ENCODE measurements around the gene GRK3.

Gene GRK3

DNA sequence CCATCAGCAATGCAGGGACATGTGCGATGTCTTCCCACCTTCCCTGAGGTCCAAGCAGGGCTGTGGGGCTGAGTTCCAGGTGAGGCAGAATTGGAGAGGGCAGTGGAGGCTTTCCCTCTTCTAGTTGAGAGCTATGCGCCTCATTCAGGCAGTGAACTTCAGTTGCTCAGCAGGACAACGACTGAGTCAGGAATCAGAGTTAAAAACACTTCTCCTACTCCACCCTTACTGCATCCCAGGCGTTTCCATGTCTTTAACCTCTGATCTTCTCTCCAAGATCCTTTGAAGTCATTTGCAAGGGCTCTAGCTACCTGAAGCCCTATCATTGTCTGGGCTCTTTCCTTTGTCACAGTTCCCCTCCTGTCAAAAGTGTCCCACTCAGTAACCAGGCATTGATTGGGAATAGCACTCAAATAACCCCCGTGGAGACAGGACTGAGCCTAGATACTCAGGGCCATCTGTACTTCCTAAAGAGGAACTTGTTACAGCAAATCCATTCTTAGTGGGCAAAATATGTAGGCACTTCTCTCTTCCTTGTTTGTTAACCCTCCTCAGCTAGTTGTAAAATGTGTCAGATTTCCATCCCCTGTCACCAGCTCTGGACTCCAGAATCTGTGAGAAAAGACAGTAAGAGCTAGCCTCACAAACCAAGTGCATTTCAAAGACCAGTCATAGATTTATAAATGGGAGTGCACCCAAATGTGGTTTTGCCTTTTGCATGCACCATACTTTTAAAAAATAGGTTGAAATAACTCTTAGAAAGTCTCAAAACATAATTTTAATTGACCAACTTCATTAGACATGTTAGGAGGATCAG is 105.0 kb downstream of the GRK3 start:
- DNase-seq: no peak

DNA sequence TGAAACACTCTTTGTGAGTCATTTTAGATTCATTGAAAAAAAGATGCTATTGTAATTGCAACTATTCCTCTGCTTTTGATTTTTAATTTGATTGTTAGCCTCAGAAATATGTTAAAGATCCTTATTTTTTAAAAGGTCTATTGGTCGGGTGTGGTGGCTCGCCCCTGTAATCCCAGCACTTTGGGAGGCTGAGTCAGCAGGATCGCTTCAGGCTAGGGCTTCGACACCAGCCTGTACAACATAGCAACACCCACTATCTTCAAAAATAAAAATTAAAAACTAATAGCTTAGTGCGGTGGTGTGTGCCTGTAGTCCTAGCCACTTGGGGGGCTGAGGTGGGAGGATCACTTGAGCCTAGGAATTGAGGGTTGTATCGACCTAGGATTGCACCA is 105.6 kb downstream of the GRK3 start:
- no peak for DNase-seq

DNA sequence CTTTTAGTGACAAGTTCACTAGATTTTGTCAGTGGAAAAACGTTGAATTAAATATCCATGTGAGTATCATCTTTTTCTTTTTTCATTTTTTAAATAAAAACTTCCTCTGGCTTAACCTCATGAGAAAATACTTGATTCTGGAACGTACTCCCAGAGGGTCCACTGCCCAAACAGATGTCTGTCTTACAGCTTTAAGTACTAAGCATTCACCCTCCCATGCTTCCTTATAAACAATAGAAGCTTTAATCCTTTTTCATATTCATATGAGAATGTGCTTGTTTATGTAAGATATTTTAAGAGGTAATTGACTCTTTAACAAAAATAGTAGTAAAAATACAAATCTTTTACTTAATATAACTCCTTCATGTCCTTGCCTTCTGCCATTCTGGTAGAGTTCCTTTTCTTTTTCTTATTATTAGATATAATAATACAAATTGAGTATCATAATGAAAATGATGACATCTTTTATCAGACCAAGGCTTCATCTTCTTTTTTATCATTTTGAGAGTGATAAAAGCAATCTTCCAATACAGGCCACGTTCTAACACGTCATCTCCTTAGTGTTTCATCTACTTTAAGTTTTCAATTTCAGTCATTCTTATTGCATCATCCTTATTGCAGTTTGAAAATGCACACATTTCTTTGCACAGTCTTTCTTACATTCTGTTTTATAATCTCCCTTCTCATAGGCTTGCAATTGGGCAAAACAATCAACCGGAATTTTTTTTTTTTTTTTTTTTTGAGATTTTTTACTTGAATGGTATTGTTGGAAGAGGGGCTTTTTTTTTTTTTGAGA is 108.0 kb downstream of the GRK3 start:
- DNase-seq: no peak

DNA sequence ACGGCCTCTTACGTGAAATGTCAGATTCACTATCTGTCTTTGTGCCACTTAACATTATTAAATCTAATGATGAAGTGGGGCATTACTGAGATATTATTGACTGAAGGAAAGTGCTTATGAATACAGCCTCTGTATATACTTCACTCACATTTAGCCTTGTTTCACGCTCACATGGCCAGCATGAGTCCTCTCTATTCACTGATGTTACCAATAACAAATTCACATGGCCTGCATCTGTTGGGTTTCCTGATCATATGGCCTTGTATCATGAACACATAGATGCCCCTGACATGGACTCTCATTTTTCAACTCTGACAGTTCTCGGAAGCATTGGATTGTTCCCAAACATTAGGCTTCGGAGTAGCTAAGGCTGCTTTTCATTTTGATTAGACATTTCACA is 109.2 kb downstream of the GRK3 start:
- no peak for DNase-seq

DNA sequence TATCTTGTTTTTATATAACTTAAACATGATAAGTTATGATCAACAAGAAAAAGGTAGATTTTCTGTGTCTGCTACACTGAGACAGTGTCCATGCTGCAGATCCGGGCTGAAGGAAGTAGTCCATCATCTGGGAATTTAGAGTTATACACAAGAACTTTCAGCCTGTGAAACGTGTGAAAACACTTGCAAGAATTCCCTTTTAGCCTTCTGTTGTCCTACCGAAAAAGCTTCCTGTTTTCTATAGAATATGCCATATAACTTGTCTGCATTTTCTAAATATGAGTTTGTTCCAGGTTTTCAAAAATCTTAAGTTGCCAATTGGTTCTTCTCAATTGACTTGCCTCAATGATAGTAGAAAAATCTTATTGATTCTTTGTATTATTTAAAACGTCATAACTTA is 113.2 kb downstream of the GRK3 start:
- DNase-seq: no peak

DNA sequence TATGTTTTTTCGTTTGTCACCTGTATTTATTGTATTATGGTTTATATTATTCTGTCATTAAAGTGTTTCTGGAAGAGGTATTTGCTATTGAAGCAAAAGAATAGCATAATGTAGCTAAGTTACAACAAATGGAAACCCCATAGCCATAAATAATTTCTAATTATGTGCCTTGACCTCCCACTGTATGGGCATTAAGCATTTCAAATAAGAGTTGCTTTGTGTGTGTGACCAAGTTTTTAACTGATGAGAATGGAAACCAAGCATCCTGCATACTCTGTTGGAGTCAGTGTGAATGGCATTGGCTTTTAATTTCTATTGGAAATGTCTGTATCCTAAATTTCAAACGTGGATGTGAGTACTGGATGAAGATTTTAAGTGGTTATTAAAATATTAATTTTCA is 115.6 kb downstream of the GRK3 start:
- no peak for DNase-seq

DNA sequence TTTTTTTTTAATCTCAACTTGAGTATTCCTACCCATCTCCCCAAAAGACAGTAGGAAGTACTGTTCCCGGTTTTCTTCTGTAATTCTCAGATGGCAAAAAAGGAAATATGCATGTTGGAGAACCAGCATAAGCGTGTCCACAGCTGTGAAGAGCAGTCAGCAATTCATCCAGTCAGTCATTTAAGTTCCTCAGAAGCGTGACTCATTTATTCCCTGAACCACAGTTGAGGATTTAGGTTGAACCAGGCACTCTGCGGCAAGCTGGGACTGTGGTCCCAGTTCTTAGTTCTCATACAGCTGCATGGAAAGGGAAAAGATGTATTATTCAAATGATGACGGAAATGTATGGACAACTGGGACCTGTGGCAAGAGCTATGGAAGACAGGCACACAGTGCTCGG is 116.5 kb downstream of the GRK3 start:
- no peak for DNase-seq

DNA sequence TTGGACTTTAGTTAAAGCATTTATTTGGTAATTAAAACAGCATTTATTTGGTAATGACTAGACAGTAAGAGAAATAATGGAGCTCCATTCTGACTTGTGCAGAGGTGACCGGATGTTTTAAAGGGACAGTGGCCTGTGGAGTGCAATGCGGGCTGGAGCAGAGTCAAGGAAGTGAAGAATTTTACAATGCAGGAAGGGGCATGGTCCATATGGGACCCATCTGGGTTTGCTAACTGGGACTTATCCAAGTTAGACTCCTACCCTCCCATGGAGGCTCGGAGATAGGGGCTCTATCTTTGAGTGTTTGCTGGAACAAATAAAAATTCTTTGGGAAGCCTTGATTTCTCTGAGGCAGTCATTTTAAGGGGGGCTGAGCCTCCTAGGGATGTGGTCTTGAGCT is 117.6 kb downstream of the GRK3 start:
- no peak for DNase-seq

DNA sequence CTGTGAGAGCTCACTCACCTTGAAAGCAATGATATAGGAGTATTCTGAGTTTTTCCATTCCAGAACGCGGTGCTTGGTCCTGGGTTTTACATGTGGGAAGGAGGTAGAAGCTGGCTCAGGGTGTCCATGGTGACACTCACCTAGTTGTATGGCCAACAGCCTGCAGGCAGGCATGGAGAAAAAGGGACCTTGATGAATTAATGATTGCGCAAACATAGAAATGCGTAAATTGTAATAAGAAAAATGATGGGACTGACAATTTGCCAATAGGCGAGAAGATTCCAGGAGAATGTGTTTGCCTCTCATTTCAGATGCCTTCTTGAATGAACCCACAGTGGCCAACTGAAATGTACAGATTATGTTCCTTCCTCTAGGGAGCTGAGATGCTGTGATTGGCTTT is 124.2 kb downstream of the GRK3 start:
- DNase-seq: no peak

DNA sequence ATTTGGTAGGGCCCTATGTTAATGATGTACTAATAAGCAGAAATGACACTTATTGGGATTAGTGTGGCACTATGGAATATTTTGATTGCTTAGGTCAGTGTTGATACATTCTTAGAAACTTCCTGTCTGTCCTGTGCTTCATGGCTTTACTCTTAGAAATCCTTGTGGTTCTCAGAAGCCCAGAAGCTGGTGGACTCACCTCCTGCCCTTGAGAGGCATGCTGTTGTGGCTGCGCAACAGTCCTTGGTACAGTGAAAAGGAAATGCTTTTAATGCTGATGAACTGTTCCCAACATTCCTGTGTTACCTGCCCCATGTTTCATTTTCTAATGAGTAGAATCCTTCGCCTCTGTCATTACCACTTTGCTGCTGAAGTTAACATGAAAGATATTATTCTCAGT is 125.2 kb downstream of the GRK3 start:
- no peak for DNase-seq

DNA sequence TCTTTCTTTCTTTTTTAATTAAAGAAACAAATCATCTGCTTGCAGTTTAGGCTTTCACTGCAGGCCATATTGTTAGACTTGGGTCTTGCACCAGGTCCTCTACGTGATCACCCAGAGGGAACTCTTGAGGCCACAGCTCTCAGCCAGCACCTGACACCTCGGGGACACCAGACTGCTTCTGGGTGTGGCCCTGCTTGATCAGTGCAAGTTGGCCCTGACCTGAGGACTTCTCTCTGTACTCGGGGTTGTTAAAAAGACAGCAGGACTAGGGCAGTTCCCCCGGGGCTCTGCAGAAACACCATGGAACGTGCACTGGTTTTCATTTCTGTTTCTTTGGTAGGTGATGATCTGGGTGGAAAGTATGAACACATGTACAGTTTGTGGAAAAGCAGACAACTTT is 126.3 kb downstream of the GRK3 start:
- no peak for DNase-seq

DNA sequence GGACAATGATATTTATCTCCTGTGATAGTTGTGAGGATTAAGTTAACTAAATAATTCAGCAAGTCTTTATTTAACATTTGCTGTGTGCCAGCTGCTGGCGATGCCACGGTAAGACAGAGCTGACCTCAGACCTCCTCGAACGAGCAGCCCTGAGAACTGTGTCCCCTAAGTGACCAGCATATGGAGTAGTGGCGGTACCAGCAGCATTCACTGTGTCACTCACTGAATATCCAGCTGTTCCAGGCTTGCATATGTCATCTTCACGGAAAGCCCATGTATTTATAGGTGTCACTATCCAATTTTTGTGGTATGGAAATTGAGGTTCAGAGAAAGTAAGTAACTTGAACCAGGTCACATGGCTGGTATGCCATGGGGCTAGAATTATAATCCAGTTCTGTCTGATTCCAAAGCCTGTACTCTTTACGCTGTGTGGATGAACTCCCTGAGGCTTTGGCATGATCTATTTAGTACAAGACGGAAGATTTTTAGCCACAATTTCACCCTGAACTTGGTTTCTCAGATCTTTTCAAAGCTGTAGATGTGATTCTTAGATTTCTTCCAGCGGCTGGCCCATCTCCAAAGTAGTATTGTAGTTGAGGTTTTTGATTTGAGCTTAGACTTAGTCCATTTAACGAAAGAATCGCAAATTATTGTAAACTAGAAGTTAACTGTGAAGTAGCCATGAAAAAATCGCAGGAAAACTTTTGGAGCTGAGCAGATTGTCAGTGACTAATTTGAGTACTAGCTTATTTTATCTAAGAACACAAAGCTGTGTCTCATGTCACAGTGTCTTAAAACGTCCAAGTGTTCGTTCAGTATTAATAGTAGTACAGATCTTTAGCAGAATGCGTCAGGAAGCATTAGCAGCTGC is 128.2 kb downstream of the GRK3 start:
- DNase-seq: no peak

DNA sequence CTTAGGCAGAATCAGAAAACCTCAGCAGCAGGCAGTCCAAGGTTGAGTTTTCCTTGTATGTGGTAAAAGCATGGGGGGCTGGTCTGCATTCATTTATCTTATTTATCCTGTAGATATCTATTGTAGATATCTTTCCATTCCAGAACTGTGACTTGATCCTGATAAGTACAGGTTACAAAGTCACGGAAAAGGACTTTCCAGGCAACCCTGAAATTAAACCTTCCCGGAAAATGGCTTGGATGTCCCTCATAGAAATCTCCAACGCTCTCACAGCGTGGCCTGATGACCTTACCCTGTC is 128.7 kb downstream of the GRK3 start:
- DNase-seq: no peak

DNA sequence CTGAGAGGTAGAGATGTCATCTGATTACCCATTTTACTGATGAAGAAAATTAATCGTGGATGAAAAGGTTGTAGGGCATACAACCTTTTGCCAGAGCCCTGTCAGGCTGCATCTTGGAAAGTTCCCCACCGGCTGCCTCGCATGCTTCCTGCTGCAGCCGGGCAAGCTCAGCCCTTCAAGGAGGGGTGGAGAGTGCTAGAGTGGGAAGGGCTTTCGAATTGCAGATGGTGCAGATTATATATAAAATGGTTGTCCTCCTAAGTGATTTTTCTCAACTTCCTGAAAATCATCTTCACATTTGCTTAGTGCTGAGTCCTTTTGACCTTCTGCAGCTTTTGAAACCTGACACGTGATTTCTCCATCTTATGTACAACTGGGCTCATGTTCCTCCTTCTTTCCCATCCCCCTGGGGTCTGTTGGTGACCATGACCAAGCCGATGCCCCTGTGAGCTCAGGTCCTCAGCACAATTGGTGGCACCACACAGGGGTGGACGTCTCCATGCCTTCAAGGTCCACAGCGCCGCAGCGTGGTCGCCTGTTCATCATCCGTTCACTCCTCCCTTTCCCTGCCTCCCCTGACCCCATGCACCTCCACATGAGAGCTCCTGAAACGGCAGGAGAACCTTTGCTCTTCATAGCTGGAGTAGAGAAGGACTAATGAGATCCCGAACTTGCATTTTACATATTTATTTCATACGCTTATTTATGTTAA is 129.9 kb downstream of the GRK3 start:
- no peak for DNase-seq

DNA sequence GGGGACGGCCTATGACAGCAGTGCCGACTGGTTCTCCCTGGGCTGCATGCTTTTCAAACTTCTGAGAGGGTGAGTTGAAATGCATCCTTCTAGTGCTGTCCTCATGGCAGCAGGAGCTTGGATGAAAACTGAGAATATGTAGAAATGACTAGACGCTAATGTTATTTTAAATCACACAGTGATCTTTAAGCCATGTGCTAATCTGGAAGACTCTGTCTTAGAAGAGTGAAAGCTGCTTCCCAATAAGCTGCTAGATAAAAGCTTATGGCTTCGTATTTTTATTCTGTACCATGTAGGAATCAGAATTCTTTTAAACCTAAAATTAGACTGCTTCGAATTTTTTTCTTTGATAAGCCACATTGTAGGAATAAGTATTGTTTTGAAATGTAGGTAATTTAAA is 130.7 kb downstream of the GRK3 start:
- no peak for DNase-seq

DNA sequence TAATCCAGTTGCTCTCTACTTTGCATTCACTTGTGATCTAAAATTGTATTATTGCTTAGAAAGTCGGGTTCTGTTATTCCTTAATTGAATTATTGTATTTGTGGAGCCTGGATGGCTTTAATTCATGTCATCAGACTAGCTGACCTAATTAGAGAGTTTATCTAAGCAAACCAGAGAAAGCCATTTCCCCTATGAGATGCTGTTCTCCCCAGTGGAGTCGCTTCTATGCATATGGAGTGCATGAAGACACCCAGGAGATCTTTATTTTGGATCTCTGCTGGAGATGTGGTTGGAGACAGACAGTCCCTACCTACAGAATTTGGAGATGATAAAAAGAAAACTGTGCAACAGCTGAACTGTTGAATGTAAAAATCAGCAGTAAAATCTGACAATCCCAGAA is 132.3 kb downstream of the GRK3 start:
- no peak for DNase-seq

DNA sequence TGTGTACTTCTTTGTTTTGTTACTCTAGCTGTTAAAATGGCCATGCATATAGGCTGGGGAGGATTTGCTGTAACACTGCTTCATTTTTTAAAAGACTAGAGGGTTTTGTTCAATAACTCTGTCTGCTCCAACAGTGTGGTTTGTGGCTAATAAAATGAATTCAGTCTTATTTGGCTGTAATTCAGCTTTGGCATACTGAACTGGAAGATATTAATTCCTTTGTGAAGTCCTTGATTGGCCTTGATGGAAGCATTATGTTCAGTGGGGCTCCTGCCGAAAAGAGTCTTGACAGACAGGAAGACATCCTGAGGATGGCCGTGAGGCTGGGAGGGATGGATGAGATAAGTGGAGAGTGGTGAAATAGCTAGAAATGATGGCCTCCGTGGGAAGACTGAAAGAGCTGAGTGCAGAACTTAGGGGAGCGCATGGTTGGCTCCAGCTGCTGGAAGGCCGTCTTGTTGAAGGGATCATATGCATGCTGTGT is 132.7 kb downstream of the GRK3 start:
- DNase-seq: no peak

DNA sequence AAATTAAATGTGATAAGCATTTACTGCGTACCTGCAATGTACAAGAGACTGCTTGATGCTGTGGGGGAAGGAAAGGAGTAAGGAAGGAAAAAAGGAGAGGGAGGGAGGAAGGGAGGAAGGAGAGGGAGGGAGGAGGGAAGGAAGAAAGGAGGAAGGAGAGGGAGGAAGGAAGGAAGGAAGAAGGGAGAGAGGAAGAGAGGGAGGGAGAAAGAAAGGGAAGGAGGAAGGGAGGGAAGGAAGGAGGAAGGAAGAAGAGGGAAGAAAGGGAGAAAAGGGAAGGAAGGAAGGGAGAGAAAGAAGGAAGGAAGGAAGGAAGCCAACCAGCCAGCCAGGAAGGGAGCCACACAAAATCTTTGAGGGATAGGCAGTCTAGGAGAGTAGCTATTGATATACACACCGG is 133.5 kb downstream of the GRK3 start:
- no peak for DNase-seq

DNA sequence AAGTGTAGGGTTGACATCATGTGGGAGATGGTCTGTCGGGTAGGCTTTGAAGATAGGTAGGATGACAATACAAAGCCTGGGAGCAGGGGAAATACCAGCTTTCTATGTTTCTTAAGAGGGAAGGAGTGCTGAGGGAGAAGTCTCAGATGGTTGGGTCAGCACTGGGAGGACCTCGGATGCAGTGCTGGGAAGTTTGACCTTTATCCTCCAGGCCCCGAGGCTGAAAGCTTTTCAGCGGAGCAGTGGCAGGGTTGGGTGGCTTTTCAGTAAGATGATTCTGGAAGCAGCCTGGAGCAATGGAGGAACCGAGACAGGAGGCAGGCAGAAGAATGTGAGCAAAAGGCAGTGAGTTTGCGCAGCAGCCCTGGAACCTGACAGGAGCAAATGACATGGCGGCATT is 134.0 kb downstream of the GRK3 start:
- no peak for DNase-seq

DNA sequence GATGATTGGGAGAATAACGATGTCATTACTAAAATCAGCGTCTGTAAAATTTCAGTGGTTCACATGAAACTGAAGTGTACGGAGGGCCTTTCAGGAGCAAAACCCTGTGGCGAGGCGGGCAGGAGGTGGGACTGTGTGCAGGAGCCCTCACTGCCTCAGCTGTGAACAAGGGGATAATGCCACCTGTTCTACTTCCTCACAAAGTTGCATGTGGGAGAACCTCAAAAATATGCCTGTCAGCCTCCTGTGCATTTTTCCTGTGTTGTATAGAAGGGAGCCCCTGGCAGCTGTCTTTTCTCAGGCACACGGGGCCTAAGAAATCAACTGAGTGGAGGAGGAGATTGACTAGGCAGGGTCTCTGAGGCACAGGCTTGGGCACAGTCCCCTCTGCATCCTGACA is 134.5 kb downstream of the GRK3 start:
- no peak for DNase-seq

DNA sequence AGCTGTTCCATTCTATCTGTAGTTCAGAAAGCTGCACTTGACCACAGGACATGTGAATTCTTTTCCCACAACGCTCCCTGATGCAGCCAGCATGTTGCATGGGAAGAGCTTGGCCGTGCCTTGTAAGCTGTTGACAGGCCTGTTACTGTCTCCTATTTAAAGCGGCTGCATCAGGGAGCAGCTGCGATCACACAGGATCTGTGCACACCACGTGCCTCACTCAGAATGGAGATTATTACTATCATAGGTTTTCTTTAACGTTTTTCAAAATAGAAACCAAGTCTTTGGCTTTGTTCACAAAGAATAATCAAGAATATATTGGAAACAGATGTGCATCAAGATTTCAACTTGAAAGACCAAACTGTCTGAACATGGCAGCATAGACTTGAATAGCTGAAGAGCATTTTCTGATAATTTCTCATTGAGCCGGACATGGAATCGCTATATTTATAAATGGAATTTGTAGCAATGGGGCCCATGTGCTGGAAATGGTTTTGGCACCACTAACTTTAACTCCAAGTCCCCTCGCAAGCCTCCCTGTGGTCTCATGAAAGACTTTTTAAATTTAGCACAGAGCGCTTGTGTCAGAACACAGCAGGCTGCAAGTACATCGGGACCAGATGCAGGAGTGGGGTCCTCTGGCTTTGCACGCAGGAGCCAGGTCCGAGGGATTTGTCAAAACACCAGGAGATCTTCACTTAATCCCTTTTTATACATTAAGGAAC is 136.7 kb downstream of the GRK3 start:
- no peak for DNase-seq

DNA sequence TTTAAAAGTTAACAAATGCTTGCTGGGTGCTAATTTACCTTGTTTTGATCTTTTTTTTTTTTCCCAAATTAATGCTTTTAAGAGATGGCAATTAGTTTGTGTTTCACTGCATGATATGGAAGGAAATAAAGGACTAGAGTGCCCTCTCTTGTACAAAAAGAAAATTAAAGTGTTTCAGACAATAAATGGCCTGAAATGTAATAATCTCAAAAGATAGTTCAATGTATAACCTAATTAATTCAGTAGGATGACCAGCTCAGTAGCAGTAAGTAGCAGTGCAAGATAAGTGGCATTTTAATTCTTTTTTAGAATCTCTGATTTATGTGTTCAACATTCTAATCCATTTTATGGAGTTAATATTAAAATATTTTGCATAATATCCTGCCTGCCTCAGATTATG is 137.6 kb downstream of the GRK3 start:
- DNase-seq: no peak
